PC-3 (cell line): Measurements from ENCODE around the gene WNT7A.

ENCODE experiments used
- EZH2 ChIP-seq: fragments of 300-600 bp; sonication (generic); IDR thresholded peaks from one replicate; pipeline ENCODE4 v1.6.1; 2017; ENCODE audit warnings: antibody characterized with exemption, mild to moderate bottlenecking, low read length; ENCODE audit not compliant: unreplicated experiment
- EZH2phosphoT487 ChIP-seq: fragments of 300-600 bp; sonication (generic); IDR thresholded peaks from 2 replicates; pipeline ENCODE4 v1.6.1; 2018; ENCODE audit warnings: mild to moderate bottlenecking, antibody characterized with exemption, low read length, borderline replicate concordance
- TF ChIP-seq, protein P1 (sequence below): fragments of 300-600 bp; sonication (generic); conservative IDR thresholded peaks from 2 replicates; pipeline ENCODE4 v1.5.1; 2017; ENCODE audit warnings: antibody characterized with exemption, low read depth, mild to moderate bottlenecking, low read length

DNA sequence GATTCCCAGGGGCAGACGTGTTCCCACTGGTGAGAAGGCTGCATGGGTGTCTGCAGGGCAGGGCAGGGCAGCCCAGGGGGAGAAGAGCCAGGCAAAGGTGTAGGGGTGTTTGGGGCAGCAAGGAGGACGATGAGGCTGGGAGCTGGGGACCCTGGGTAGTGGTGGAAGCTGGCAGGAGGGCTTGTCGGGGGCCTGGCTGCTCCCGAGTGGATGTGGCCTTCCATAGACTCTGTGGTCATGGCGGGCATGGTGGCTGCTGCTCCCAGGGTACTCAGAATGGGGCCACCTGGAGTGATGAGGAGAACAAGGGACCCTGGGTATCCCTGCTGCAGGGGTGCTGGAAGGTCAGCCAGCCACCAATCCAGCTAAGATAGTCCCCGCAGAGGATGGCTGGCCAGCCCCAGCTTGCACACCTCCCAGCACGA is 107.5 kb downstream of the WNT7A start:
- TF ChIP-seq, protein P1, sequence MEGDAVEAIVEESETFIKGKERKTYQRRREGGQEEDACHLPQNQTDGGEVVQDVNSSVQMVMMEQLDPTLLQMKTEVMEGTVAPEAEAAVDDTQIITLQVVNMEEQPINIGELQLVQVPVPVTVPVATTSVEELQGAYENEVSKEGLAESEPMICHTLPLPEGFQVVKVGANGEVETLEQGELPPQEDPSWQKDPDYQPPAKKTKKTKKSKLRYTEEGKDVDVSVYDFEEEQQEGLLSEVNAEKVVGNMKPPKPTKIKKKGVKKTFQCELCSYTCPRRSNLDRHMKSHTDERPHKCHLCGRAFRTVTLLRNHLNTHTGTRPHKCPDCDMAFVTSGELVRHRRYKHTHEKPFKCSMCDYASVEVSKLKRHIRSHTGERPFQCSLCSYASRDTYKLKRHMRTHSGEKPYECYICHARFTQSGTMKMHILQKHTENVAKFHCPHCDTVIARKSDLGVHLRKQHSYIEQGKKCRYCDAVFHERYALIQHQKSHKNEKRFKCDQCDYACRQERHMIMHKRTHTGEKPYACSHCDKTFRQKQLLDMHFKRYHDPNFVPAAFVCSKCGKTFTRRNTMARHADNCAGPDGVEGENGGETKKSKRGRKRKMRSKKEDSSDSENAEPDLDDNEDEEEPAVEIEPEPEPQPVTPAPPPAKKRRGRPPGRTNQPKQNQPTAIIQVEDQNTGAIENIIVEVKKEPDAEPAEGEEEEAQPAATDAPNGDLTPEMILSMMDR, result no peak
- no peak for TF ChIP-seq EZH2
- no peak for TF ChIP-seq EZH2phosphoT487
